ENCODE results near the gene MRPL28. TPM values are rescaled to one million over a fixed set of nuclear protein-coding genes. Genes with fewer than 3 reads are reported as not detected.

MRPL28 gene
- polyA plus RNA-seq, 1 of the 3 experiments (the other 2 are of a cell fraction) = 320 TPM

DNA sequence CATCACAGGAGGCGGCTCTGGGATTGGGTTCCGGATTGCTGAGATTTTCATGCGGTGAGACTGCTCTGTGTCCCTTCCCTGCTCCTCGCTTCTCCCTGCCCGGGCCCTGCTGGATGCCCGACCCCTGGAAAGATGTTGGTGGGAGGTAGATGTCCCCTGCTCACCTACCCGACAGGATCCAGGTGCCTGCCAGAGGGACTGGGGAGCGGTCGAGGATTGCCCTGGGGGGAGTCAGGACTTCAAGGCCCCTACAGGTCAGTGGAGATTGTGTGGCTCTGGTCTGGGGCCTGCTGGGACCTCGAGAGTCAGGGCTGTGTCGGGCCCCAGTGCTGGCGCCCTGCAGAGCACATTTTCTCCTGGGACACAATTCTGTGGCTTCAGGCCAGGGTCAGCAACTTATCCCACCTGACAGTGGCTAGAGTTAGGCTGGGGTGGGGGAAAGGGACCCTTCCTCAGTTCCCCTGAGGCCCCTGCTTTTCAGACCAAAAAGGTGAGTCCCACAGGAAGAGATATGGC lies 34.7 kb upstream of the MRPL28 start:
- no peaks in the 10 kb centered on the region for H3K27me3 ChIP-seq (ENCODE audit: insufficient read depth)
- peaks cover 21% of the 10 kb centered on the region for H3F3A ChIP-seq (replicated peaks; ENCODE audit: insufficient read depth)
- WGBS (ENCODE audit: low lambda C conversion rate) = 94% methylated on average over 9 of the region's 12 CpGs
- H3K9ac ChIP-seq = no peak overlapping the region
- no peak for DNase-seq
- ChIA-PET POLR2A (no interaction called here), CTCF (interaction anchor here (0.6 to 1.2 kb wide), 2 partner anchors 19 kb away, joined by 3 read pairs; no protein-coding TSS in a partner anchor)
- no peak overlapping the region for H3K27ac ChIP-seq (ENCODE audit: low read depth in 2 of 2, low read length in 1 of 2)
- TF ChIP-seq TEAD4 (IDR thresholded peaks at IDR 0.05; ENCODE audit: borderline replicate concordance, insufficient read depth) (no peak), FOSL2 (IDR thresholded peaks at IDR 0.05; ENCODE audit: borderline replicate concordance, low read depth) (no peak), SMC3 (IDR thresholded peaks at IDR 0.05; ENCODE audit: low read depth, low read length) (no peak), RXRA (IDR thresholded peaks at IDR 0.05; ENCODE audit: borderline replicate concordance, low read depth) (no peak), YY1 (IDR thresholded peaks at IDR 0.05; ENCODE audit: low read depth) (no peak), MEF2A (IDR thresholded peaks at IDR 0.05; ENCODE audit: borderline replicate concordance, low read depth) (no peak), MXI1 (IDR thresholded peaks at IDR 0.05; ENCODE audit: low read depth, low read length) (no peak), FOXJ3 (CRISPR knock-in tag; IDR thresholded peaks at IDR 0.05) (no peak), POLR2AphosphoS5 (IDR thresholded peaks at IDR 0.05; ENCODE audit: low read depth, low read length) (no peak), EP300 (IDR thresholded peaks at IDR 0.05; ENCODE audit: borderline replicate concordance in 1 of 2, low read depth in 1 of 2, low read length in 1 of 2) (no peak), FOXM1 (IDR thresholded peaks at IDR 0.05; ENCODE audit: low read depth) (no peak)
- TF ChIP-seq, protein P1, sequence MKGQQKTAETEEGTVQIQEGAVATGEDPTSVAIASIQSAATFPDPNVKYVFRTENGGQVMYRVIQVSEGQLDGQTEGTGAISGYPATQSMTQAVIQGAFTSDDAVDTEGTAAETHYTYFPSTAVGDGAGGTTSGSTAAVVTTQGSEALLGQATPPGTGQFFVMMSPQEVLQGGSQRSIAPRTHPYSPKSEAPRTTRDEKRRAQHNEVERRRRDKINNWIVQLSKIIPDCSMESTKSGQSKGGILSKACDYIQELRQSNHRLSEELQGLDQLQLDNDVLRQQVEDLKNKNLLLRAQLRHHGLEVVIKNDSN (IDR thresholded peaks at IDR 0.05; ENCODE audit: borderline replicate concordance, low read depth) = no peak
- TF ChIP-seq, protein P2, sequence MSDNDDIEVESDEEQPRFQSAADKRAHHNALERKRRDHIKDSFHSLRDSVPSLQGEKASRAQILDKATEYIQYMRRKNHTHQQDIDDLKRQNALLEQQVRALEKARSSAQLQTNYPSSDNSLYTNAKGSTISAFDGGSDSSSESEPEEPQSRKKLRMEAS (IDR thresholded peaks at IDR 0.05; ENCODE audit: low read depth) = no peak
- peaks cover 0 to 4% of the 10 kb centered on the region in 2 experiments for H3K36me3 ChIP-seq (replicated peaks in 1 of 2; ENCODE audit: control insufficient read depth in 1 of 2, insufficient read depth in 2 of 2, low read length in 1 of 2)
- no peaks in the 10 kb centered on the region for H4K20me1 ChIP-seq (ENCODE audit: insufficient read depth)
- no peak overlapping the region for H2AFZ ChIP-seq (ENCODE audit: low read depth)
- no peaks in the 10 kb centered on the region for H3K9me2 ChIP-seq
- peaks cover 0 to 6% of the 10 kb centered on the region in 2 experiments; a peak in 1 of 4 replicates for H3K4me1 ChIP-seq (ENCODE audit: control insufficient read depth in 1 of 2, insufficient read depth in 2 of 2, low read depth in 1 of 2, low read length in 1 of 2)
- H3K9me3 ChIP-seq = no peaks in the 10 kb centered on the region
- no peak overlapping the region for H3K4me2 ChIP-seq
- peaks cover 14% of the 10 kb centered on the region for H3K79me2 ChIP-seq (ENCODE audit: insufficient read depth)
- no peak overlapping the region for H3K4me3 ChIP-seq (ENCODE audit: low read depth in 2 of 2, low read length in 1 of 2)

DNA sequence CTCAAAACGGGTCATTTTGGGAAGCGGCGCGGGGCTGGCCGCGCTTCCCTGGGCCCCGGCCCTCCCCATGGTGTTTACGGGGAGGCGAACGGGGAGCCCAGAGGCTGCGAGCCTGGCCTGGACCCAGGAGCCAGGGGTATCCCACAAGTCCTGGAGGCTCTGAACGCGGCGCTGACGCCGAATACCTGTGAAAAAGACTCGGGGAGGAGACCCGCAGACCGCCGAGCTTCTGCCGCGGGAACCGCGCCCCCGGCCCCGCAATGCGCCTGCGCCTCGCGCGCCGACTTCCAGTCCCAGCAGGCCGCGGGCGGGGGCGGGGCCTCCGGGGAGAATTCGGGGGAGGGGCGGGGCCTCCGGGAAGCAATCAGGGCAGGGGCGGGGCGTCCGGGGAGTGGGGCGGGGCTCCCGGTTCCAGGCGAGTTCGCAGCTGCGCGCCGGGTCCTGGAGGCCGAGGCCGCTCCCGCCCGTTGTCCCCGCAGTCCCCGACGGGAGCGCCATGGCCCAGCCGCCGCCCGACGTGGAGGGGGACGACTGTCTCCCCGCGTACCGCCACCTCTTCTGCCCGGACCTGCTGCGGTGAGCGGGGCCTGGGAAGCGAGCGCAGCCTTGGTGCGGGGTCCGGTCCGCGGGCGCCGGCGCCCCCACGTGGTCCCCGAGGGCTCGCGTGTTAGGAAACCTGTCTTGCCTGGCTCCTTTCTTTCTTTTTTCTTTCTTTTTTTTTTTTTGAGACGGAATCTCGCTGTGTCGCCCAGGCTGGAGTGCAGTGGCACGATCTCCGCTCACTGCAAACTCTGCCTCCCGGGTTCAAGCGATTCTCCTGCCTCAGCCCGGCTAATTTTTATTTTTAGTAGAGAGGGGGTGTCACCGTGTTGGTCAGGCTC lies 31.4 kb upstream of the MRPL28 start, which contains the start of gene DECR2:
DECR2 (plus strand) TSS at position 418 of the 881 bp plus-strand sequence; CDS start at position 497, 79 bp downstream.
- peaks cover 14% of the 10 kb centered on the region for H3K79me2 ChIP-seq (ENCODE audit: insufficient read depth)
- peak within 1 kb of the TSS; percentile 58; the same call in 1 of the 2 replicates for H2AFZ ChIP-seq (ENCODE audit: low read depth)
- peaks cover 0 to 16% of the 10 kb centered on the region in 2 experiments; a peak in 1 of 4 replicates for H3K4me1 ChIP-seq (ENCODE audit: control insufficient read depth in 1 of 2, insufficient read depth in 2 of 2, low read depth in 1 of 2, low read length in 1 of 2)
- DNase-seq = peak; percentile 99
- POLR2A ChIA-PET = interaction anchor here (1.0 kb wide), 1 partner anchor 219 kb away, joined by 3 read pairs; no protein-coding TSS in a partner anchor
- H3K4me3 ChIP-seq (ENCODE audit: low read depth in 2 of 2, low read length in 1 of 2) = peak within 1 kb of the TSS; percentile 74 to 79
- H3K27ac ChIP-seq (ENCODE audit: low read depth in 2 of 2, low read length in 1 of 2) = peak within 1 kb of the TSS; percentile 63 to 85
- 2% methylated on average over 33 of the region's 91 CpGs for WGBS (ENCODE audit: low lambda C conversion rate)
- peaks cover 0 to 17% of the 10 kb centered on the region in 2 experiments for H3K36me3 ChIP-seq (replicated peaks in 1 of 2; ENCODE audit: control insufficient read depth in 1 of 2, insufficient read depth in 2 of 2, low read length in 1 of 2)
- CTCF ChIA-PET = interaction anchor here (0.5 to 2.8 kb wide), 4 partner anchors 10 to 302 kb away, joined by 3 to 15 read pairs (median 5); partner anchors contain the start of gene RAB11FIP3
- peaks cover 40% of the 10 kb centered on the region for H3F3A ChIP-seq (replicated peaks; ENCODE audit: insufficient read depth)
- peak within 1 kb of the TSS; percentile 81 for H3K9ac ChIP-seq
- H4K20me1 ChIP-seq (ENCODE audit: insufficient read depth) = 0 out of 2 replicates have a peak, but pooled peaks cover 10% of the 10 kb centered on the region
- no peaks in the 10 kb centered on the region for H3K9me3 ChIP-seq
- peak within 1 kb of the TSS; percentile 89 for H3K4me2 ChIP-seq
- no peaks in the 10 kb centered on the region for H3K27me3 ChIP-seq (ENCODE audit: insufficient read depth)
- H3K9me2 ChIP-seq = no peaks in the 10 kb centered on the region
- TF ChIP-seq, protein P1 (IDR thresholded peaks at IDR 0.05; ENCODE audit: borderline replicate concordance, low read depth) = peak; percentile 56; the same call in 1 of the 2 replicates
- TF ChIP-seq EP300 (IDR thresholded peaks at IDR 0.05; ENCODE audit: borderline replicate concordance in 1 of 2, low read depth in 1 of 2, low read length in 1 of 2) (no peak), GATA2 (CRISPR knock-in tag; IDR thresholded peaks at IDR 0.05) (no peak), FOXM1 (IDR thresholded peaks at IDR 0.05; ENCODE audit: low read depth) (no peak), GABPA (IDR thresholded peaks at IDR 0.05; ENCODE audit: low read depth) (no peak), NFIC (IDR thresholded peaks at IDR 0.05; ENCODE audit: borderline replicate concordance) (no peak), SIN3A (IDR thresholded peaks at IDR 0.05; ENCODE audit: borderline replicate concordance, low read depth, low read length) (peak; percentile 66; the same call in 1 of the 2 replicates), RFX5 (IDR thresholded peaks at IDR 0.05; ENCODE audit: low read length) (no peak), RXRA (IDR thresholded peaks at IDR 0.05; ENCODE audit: borderline replicate concordance, low read depth) (no peak), MXI1 (IDR thresholded peaks at IDR 0.05; ENCODE audit: low read depth, low read length) (peak; percentile 68; the same call in 1 of the 2 replicates)
- TF ChIP-seq, protein P3, sequence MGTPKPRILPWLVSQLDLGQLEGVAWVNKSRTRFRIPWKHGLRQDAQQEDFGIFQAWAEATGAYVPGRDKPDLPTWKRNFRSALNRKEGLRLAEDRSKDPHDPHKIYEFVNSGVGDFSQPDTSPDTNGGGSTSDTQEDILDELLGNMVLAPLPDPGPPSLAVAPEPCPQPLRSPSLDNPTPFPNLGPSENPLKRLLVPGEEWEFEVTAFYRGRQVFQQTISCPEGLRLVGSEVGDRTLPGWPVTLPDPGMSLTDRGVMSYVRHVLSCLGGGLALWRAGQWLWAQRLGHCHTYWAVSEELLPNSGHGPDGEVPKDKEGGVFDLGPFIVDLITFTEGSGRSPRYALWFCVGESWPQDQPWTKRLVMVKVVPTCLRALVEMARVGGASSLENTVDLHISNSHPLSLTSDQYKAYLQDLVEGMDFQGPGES (IDR thresholded peaks at IDR 0.05; ENCODE audit: low read depth, low read length) = no peak
- TF ChIP-seq, protein P4, sequence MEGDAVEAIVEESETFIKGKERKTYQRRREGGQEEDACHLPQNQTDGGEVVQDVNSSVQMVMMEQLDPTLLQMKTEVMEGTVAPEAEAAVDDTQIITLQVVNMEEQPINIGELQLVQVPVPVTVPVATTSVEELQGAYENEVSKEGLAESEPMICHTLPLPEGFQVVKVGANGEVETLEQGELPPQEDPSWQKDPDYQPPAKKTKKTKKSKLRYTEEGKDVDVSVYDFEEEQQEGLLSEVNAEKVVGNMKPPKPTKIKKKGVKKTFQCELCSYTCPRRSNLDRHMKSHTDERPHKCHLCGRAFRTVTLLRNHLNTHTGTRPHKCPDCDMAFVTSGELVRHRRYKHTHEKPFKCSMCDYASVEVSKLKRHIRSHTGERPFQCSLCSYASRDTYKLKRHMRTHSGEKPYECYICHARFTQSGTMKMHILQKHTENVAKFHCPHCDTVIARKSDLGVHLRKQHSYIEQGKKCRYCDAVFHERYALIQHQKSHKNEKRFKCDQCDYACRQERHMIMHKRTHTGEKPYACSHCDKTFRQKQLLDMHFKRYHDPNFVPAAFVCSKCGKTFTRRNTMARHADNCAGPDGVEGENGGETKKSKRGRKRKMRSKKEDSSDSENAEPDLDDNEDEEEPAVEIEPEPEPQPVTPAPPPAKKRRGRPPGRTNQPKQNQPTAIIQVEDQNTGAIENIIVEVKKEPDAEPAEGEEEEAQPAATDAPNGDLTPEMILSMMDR (IDR thresholded peaks at IDR 0.05) = peak; percentile 68

Data from SK-N-SH (cell line).